Neural cell (in vitro differentiated cells): ENCODE data around the gene ADARB2.

ENCODE experiments used
- EP300 ChIP-seq: fragments of 450-650 bp; conservative IDR thresholded peaks from 2 replicates; pipeline ENCODE4 v1.6.1; 2014; ENCODE audit warnings: antibody characterized with exemption, mild to moderate bottlenecking, moderate library complexity; ENCODE audit not compliant: poor library complexity, severe bottlenecking
- EZH2 ChIP-seq: fragments of 200-600, 300-800 bp; shearing (Covaris generic), sonication (generic); IDR thresholded peaks from 2 replicates; pipeline ENCODE4 v1.6.1; 2014; ENCODE audit warnings: antibody characterized with exemption, low read length, borderline replicate concordance, mild to moderate bottlenecking; ENCODE audit not compliant: insufficient read depth, poor library complexity, severe bottlenecking
- MXI1 ChIP-seq: fragments of 450-650 bp; conservative IDR thresholded peaks from 2 replicates; pipeline ENCODE4 v1.6.1; 2014; ENCODE audit warnings: antibody characterized with exemption, mild to moderate bottlenecking; ENCODE audit not compliant: poor library complexity, severe bottlenecking
- POLR2AphosphoS5 ChIP-seq: IDR thresholded peaks from 2 replicates; pipeline ENCODE4 v1.6.1; 2012
- RAD21 ChIP-seq: fragments of 450-650 bp; conservative IDR thresholded peaks from 2 replicates; pipeline ENCODE4 v1.6.1; 2014; ENCODE audit warnings: antibody characterized with exemption, mild to moderate bottlenecking, moderate library complexity
- SMC3 ChIP-seq: fragments of 450-650 bp; conservative IDR thresholded peaks from 2 replicates; pipeline ENCODE4 v1.6.1; 2014; ENCODE audit warnings: antibody characterized with exemption, mild to moderate bottlenecking, moderate library complexity; ENCODE audit not compliant: poor library complexity
- TAF1 ChIP-seq: IDR thresholded peaks from 2 replicates; pipeline ENCODE4 v1.6.1; 2012; ENCODE audit warnings: low read depth
- TF ChIP-seq, protein P1 (sequence below): fragments of 450-650 bp; IDR thresholded peaks from 2 replicates; pipeline ENCODE4 v1.5.1; 2014; ENCODE audit warnings: antibody characterized with exemption, mild to moderate bottlenecking, moderate library complexity; ENCODE audit not compliant: poor library complexity, severe bottlenecking
- TF ChIP-seq, protein P2 (sequence below): IDR thresholded peaks from 2 replicates; pipeline ENCODE4 v1.6.1; 2012; ENCODE audit warnings: borderline replicate concordance

- TF ChIP-seq, protein P1, sequence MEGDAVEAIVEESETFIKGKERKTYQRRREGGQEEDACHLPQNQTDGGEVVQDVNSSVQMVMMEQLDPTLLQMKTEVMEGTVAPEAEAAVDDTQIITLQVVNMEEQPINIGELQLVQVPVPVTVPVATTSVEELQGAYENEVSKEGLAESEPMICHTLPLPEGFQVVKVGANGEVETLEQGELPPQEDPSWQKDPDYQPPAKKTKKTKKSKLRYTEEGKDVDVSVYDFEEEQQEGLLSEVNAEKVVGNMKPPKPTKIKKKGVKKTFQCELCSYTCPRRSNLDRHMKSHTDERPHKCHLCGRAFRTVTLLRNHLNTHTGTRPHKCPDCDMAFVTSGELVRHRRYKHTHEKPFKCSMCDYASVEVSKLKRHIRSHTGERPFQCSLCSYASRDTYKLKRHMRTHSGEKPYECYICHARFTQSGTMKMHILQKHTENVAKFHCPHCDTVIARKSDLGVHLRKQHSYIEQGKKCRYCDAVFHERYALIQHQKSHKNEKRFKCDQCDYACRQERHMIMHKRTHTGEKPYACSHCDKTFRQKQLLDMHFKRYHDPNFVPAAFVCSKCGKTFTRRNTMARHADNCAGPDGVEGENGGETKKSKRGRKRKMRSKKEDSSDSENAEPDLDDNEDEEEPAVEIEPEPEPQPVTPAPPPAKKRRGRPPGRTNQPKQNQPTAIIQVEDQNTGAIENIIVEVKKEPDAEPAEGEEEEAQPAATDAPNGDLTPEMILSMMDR = no peak
- TF ChIP-seq, protein P2, sequence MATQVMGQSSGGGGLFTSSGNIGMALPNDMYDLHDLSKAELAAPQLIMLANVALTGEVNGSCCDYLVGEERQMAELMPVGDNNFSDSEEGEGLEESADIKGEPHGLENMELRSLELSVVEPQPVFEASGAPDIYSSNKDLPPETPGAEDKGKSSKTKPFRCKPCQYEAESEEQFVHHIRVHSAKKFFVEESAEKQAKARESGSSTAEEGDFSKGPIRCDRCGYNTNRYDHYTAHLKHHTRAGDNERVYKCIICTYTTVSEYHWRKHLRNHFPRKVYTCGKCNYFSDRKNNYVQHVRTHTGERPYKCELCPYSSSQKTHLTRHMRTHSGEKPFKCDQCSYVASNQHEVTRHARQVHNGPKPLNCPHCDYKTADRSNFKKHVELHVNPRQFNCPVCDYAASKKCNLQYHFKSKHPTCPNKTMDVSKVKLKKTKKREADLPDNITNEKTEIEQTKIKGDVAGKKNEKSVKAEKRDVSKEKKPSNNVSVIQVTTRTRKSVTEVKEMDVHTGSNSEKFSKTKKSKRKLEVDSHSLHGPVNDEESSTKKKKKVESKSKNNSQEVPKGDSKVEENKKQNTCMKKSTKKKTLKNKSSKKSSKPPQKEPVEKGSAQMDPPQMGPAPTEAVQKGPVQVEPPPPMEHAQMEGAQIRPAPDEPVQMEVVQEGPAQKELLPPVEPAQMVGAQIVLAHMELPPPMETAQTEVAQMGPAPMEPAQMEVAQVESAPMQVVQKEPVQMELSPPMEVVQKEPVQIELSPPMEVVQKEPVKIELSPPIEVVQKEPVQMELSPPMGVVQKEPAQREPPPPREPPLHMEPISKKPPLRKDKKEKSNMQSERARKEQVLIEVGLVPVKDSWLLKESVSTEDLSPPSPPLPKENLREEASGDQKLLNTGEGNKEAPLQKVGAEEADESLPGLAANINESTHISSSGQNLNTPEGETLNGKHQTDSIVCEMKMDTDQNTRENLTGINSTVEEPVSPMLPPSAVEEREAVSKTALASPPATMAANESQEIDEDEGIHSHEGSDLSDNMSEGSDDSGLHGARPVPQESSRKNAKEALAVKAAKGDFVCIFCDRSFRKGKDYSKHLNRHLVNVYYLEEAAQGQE = no peak
- TF ChIP-seq EP300 (no peak), EZH2 (no peak), POLR2AphosphoS5 (no peak), TAF1 (no peak), MXI1 (no peak), SMC3 (no peak), RAD21 (no peak)
Observed at GRCh38 chr10:1171182-1171581, 566.1 kb downstream of the ADARB2 start.
